A172 (cell line): Measurements from ENCODE around the gene WAPL. TPM values are rescaled to one million over a fixed set of nuclear protein-coding genes. Genes with fewer than 3 reads are reported as not detected.

Experiments
- DNase-seq: peaks from one replicate; pipeline ENCODE4 v3.0.0-alpha.2; 2015; ENCODE audit warnings: low spot score
- total RNA-seq: library from RNA; depleted of rRNA; stranded (reverse); fragments of >200 nt; shearing (Covaris generic); gene quantifications from 2 replicates; pipeline ENCODE4 v1.2.3, GENCODE V29; 2014

The WAPL gene
- total RNA-seq, 1 experiment from 2014 or later: 53.0 TPM

DNA sequence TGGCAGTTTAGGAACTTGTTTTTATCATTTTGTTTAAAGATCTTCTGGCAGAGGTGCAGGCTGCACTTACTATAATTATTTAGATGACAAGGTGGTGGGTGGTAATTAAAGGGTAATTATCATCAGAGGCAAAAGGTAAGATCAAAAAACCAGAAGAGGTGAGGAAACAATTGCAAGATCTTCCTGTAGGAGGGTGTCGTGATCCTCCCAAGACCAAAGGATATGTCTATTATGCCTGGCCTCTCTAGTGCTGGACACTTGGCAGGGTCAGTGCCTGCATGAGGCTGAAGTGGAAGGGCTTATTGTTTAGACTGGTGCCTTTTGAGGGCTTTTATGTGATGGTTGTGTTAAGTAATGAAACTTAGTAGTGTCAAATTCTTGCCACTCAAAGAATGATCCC is 1.8 kb upstream of the WAPL start:
- DNase-seq: no peak

DNA sequence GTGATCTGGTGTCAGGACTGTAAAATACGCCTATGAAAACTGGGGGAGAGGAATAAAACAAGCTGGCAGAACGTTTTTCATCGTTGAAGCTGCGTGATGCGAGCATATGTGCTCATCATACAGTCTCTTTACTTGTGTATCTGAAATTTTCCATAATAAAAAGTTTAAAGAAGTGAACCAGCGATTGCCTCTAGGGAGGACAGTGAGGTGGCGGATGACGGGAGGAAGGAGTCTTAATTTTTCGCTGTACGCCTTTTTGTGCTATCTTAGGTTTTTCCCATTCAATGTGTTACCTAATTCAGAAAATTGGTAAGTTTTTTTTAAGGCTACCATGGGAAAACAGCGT is 891 bp upstream of the WAPL start:
- DNase-seq: no peak

DNA sequence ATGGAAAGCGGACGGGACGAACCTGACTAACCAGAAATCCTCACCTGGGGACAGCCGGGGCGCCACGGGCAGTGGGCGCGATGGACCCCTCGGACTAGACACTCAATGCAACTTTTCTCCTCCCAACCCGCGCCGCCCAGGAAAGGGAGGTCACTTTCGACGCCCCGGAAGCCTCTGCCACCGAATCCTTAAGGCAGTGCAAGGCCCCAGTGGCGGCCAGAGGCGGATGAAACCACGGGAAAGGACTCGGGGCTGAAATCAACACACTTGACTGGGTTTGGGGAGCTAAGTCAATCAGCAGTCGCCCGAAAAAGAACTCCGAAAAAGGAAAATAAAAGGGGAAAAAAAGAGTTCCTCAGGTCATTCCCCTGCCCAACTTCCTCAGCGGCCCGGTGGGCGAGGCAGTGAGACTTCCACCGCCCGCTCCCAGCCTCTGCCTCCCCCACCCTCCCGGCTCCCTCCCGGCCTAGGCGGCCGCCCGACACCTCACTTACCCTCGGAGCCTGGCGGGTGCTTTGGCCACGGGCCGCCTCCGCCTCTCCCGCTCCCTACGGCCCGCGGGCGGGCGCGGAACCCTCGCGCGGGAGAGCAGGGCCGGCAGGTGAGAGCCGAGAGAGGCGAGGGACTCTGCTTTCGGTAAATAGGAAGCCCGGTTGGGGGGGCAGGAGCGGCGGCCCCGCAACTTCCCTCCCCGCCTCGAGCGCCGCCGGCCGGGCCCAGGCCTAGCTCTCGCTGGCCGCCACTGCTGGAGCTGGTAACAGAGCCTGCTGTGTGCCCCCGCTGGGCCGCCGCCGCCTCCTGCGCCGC is 518 bp downstream of the WAPL start:
- peak; percentile 41 for DNase-seq

DNA sequence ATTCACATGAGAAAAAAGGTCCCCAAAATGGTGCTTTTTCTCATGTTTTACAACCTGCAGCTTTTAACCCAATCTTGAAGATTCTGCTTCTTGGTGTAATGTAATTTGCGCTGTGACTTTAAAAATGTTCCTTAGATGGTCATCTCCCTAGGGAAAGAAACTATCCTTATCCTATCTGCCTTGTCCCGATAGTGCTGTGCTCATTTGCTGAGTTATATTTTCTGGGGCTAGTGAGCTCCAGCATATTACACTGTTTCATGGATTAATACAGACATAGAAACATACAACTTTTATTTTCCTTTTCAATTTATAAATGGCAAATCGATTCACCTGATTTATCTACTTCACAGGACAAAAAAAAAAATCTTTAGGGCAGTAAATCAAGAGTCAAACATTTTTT is 2.8 kb downstream of the WAPL start:
- DNase-seq: no peak

DNA sequence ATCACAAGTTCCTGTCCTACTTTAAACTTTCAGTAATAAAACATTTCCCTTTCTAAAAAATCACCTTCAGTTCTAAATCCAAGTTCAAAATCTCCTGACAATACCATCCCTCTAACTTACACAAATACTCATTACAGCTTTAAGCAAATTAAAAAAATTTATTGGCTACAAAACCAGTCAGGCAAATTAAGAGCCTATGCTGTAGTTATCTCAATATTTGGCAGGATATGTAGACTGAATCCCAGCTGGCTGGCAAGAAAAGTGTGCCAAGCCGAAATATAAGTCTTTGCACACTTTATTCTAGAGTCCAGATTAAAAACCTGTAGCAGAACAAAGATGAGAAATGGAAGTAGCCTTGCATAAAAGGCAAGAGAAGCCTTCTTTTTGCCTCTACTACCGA is 9.5 kb downstream of the WAPL start:
- DNase-seq: no peak

DNA sequence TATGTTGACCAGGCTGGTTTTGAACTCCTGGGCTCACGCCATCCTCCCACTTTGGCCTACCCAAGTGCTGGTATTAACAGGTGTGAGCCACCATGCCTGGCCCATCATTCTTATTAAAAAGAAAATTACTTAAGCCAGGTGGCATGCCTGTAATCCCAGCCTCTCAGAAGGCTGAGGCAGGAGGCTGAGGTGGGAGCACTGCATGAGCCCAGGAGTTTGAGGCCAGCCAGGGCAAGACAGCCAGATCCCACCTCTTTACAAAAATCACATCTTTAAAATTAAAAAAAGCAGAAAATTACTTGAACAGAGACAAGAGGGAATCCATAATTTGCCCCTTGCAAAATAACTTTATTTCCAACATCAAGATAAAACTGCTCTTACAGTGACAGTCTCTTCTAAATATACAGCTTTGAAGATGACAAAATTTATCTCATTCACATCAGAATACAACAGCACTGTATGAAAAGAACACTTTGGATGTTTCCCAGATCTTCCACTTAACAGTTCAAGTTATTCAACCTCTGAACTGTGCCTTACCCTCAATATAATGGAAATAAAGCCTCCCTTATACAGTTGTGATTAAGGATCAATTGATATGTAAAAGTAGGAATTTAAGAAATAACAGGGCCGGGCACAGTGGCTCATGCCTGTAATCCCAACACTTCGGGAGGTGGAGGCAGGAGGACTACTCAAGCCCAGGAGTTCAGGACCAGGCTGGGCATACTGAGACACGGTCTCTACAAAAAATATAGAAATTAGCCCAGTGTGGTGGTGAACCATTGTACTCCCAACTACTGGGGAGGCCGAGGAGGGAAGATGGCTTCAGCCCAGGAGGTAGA is 10.3 kb downstream of the WAPL start:
- no peak for DNase-seq

DNA sequence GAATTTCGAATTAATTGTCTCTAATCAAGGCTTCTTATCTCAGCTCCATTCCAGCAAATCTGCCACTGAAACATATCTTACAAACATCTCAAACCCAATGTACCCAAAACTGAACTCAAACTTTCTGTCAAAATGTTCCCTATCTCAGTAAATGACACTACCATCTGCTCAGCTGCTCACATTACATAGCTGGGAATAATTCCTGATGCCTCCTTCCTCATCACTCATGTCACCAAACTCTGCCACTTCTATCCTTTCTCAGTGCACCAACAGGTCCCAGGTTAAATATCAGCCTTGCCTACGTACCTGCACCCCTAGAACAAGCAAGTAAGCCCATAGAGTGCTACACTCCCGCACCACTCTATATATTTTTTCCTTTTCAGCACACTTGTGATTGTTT is 12.4 kb downstream of the WAPL start:
- DNase-seq: no peak

DNA sequence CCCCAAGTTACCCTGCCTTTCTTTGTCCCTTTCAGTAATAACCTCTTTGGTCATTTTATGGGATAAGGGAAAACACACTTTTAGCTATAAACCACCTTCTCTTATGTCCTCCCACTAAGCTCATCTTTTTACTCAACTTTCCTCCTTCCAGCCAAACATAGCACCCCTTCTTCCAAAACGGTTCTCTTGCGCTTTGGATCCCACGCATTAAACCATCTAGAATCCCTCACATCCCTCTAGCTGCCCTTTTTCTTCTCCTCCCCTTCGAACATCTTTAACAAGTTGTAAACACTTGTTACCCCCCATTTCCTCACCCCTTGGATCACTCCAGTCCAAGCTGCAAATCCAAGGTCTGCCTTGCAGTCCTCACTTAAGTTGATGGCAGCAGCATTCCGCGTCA is 13.4 kb downstream of the WAPL start:
- no peak for DNase-seq

DNA sequence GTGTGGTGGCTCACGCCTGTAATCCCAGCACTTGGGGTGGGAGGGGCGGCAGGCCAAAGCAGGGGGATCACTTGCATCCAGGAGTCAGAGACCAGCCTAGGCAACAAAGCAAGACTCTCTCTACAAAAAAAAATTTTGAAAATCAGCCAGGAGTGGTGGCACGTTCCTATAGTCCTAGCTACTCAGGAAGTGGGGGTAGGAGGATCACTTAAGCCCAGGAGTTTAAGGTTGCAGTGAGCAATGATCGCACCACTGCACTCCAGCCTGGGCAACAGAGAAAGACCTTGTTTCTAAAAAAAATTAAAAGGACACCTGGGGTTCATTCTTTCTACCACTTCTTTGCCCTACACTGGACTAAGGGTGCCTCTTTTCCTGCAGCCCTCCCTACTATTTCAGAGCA is 15.1 kb downstream of the WAPL start:
- no peak for DNase-seq

DNA sequence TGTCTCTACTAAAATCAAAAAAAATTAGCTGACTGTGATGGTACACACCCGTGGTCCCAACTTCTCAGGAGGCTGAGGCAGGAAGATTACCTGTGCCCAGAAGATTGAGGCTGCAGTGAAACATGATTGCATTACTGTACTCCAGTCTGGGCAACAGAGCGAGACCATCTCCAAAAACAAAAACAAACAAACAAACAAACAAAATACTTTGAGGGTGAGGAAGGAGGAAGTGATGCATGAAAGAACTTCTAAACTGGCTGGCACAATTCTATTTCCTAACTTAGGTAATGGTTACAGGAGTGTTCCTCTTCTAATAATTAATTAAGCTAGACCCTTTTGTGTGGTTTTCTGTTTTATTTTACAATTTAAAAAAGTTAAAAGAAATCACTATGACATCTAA is 15.5 kb downstream of the WAPL start:
- DNase-seq: no peak

DNA sequence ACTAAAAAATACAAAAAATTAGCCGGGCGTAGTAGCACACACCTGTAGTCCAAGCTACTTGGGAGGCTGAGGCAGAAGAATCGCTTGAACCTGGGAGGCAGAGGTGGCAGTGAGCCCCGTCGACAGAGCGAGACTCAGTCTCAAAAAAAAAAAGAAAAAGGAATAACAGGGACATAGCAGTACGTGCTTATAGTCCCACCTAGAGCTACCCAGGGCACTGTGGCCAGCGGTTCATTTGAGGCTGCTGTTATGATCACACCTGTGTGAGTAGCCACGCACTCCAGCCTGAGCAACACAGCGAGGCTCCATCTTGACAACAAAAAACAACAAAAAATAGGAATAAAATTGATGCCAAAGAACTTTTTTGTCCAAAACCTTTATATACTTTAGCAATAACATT is 17.1 kb downstream of the WAPL start:
- no peak for DNase-seq

DNA sequence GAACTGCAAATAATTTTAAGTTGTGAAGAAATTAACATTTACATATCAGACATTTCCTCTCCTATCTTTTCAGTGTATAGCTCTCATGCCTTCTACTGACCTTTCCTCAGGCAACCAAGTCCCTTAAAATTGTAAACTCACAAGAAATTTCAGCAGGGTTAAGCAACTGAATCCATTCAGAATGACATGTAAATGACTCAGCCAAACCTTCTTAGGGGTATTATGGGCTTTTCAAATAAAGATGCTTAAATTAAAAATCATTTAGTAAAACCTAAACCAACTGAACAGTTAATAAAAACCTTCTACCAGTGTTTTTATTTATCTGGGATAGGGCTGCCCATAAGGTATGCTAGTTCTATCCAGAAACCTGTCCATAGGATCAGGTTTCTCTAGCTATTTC is 20.7 kb downstream of the WAPL start:
- no peak for DNase-seq

DNA sequence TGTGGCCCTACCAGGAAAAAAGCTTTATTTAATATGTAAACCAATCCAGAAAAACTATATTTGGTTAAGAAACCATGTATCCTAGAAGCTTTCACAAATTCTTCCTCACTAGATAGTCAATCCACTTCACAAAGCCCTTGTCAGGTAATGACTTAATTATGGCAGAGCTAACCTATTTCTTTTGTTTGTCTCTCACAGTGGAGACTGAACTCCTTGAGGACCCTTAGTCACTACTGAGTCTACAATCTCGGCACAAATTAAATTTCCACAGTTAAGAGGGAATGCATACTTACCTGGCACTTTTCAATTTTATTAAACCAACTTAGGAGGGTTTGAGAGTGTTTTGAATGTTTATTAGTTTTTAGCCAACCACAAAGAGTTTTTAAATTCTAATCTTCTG is 23.0 kb downstream of the WAPL start:
- no peak for DNase-seq

DNA sequence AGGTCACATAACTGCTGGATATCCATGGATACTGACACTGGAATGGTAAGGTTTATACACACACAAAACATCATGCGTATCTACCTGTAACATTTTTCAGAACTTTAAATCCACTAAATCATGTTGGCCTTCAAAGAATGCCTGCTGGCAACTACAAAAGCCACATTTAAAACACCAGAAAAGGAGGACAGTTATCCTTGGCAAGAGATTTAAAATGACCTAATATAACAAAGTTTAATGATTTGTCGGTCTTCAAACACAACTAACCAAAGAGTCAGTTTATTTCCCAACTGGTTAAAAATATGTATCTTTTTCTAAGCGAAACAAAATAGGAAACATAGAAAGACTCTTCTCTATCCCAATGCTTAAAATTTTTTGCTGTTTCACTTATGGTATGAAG is 24.0 kb downstream of the WAPL start:
- no peak for DNase-seq

DNA sequence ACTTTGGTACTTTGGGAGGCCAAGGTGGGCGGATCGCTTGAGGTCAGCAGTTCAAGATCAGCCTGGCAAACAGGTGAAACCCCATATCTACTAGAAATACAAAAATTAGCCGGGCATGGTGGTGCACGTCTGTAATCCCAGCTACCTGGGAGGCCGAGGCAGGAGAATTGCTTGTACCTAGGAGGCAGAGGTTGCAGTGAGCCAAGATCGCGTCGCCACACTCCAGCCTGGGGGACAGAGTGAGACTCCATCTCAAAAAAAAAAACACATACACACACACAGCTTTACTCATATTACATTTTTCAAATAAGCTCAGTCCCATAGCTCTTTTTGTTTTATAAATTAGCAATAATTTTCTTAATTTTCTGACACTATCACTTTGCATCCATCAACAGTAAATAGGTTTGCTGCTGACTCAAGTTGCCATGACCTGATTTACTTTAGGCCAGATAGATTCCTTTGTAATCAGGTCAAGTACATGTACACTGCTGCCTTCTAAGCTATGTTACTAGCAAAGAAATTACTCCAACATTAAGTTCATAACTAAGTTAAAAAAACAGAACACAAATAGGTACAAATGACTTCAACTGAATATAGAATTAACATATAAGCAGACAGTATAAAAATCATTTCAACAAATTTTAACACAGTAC is 31.5 kb downstream of the WAPL start:
- no peak for DNase-seq

DNA sequence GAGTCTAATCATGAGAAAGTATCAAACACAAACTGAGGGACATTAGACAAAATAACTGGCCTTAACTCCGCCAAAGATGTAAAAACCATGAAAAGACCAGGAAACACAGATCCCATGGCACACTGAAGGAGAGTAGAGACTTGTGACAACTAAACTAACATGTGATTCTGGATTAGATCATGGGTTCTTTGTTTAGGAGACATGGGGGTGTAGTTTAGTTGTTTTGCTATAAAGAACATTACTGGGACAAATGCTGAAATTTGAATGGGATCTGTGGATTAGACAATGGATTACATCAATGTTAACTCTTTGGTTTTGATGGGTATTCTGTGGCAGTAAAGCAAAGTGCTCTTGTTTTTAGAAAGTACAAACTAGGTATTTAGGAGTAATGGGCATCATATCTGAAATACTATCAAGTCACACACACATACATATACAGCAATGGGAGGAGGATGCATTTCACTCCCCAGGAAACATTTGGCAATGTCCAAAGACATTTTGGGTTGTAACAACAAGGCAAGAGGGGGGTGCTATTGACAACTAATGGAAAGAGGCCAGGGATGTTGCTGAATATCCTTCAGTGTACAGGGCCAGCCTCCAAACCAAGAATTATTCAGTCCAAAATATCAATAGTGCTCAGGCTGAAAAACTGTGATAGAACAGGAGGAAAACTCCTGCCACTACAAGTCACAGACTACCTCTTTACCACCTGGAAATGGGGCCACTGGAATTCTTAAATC is 32.4 kb downstream of the WAPL start:
- DNase-seq: no peak

DNA sequence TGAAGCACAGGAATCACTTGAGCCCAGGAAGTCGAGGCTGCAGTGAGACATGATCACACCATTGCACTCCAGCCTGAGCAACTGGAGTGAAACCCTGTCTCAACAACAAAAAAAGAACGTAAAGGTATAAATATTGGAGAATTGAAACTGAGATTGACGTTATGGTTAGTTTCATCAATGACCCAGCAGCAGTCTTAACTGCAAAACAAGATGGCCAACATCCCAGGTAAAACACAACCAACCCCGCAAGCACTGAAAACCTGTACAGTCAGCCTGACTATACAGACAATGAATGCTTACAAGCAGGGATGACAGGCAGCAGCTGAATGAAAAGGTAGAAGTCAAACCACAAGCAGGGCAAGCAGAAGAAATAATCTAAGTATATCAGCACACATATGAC is 34.7 kb downstream of the WAPL start:
- no peak for DNase-seq

DNA sequence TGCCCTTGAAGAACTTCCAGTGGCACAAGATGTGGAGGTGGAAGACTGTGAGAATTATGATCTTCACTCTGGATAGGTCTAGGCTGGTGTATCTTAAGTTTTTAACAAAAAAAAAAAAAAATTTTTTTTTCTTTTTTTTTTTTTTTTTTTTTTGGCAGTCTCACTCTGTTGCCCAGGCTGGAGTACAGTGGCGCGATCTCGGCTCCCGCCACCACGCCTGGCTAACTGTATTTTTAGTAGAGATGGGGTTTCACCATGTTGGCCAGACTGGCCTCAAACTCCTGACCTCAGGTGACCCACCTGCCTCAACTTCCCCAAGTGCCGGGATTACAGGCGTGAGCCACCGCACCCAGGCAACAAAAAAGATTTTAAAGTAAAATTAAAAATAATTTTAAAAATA is 37.9 kb downstream of the WAPL start:
- DNase-seq: no peak

DNA sequence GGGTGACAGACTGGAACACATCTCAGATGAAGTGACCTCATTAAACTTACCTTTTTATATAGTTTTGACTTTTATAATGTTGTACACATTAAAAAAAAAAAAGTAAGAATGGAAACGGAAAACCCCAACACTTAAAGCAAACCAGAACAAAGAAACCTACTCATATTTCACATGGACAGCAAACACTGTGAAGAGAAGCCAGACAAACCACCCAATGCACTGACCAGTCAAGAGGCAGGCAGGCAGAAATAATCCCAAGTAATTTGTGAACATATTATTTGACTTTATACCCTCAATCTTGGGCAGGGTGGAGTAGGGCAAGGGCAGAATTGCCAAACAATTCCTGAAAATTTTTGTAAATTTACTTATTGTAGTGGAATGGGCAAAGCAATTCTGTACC is 39.8 kb downstream of the WAPL start:
- DNase-seq: no peak

DNA sequence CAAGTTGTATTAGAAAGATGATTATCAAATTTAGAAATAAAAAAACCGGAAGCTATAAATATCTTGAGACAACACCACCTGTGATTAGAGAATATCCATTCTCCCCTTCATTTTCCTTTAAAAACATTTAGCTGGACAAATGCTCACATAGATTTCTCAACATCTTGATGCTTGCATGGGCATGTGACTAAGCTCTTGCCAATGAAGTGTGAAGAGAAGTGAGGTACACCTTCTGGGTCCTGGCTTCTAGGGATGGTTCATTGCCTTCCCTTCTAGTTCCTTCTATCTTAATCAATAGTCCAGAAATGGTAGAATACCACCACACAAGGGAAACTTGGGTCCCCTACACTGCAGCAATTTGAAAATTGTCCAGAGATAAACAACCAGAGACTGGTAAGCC is 41.0 kb downstream of the WAPL start:
- DNase-seq: no peak

DNA sequence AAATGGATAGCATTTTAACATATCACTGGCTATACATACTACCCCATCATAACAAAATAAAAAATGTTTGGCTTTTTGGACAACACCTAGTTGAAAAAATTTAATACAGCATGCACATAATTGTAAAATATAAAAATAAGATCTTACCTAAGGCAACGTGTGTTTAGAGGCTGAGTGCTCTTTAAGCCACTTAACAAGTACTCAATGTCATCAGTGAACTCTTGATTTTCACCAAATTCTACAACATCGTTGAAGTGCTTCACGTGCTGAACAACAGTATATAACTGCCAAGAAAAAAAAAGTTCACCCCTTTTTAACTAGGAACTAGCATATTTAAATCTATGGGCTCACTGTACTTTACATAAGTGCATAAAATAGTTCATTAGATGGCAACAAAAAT is 49.5 kb downstream of the WAPL start:
- DNase-seq: no peak
